GM20000 (cell line): ENCODE measurements around the gene HES3.

Experiments
- DNase-seq: peaks from one replicate; pipeline ENCODE4 v3.0.0; 2012; ENCODE audit warnings: low spot score
- TF ChIP-seq, protein P1 (sequence below): IDR thresholded peaks from 2 replicates; pipeline ENCODE4 v1.5.1; 2012; ENCODE audit warnings: mild to moderate bottlenecking, control low read depth; ENCODE audit errors: extremely low read depth, missing control alignments

The HES3 gene

DNA sequence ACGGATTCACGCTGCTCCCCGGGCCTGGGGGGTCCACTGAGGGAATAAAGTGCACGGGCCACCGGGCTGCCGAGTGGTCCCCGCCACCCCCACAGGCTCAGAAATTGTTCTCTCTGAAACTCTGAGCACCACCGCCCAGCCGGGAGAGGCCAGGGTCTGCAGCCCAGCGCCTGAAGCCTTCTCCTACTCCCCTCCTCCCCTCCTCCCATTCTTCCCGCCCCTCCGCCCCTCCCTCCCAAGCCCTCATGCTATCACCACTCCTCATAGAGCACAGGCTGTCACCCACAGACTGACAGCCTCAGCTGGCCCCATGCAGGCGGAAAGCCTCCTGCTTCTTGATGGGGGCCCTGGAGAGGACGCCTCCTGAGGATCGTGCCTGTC is 17.6 kb downstream of the HES3 start:
- TF ChIP-seq, protein P1, sequence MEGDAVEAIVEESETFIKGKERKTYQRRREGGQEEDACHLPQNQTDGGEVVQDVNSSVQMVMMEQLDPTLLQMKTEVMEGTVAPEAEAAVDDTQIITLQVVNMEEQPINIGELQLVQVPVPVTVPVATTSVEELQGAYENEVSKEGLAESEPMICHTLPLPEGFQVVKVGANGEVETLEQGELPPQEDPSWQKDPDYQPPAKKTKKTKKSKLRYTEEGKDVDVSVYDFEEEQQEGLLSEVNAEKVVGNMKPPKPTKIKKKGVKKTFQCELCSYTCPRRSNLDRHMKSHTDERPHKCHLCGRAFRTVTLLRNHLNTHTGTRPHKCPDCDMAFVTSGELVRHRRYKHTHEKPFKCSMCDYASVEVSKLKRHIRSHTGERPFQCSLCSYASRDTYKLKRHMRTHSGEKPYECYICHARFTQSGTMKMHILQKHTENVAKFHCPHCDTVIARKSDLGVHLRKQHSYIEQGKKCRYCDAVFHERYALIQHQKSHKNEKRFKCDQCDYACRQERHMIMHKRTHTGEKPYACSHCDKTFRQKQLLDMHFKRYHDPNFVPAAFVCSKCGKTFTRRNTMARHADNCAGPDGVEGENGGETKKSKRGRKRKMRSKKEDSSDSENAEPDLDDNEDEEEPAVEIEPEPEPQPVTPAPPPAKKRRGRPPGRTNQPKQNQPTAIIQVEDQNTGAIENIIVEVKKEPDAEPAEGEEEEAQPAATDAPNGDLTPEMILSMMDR, result no peak
- DNase-seq, result no peak

- TF ChIP-seq, protein P1, result no peak
- DNase-seq, result no peak
These were observed 18.8 kb downstream of the HES3 start for GRCh38 chr1:6262555-6263420.

DNA sequence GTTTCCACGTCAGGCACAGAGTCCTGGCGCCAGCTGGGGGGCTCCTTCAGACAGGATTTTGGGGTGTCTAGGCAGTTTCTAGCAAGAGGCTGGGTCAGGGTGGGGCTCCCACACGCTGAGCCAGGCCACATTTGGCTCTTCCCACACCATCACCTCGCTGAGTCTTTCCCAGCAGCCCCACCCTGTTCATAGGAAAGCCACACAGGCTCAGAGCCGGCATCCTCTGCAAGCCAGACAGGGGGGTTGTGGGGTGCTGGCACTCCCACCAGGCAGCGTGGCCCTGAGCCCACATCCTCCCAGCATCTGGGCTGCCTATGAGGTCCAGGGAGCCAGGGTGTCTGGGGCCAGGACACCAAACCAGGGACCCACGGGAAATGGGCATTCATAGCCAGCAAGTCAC is 19.7 kb downstream of the HES3 start:
- DNase-seq, result no peak
- TF ChIP-seq, protein P1, result no peak

GRCh38 chr1:6265151-6265550 is 21.2 kb downstream of the HES3 start:
- TF ChIP-seq, protein P1, result no peak
- no peak for DNase-seq

GRCh38 chr1:6266641-6267040 is 22.7 kb downstream of the HES3 start:
- no peak for DNase-seq
- TF ChIP-seq, protein P1, result no peak

DNA sequence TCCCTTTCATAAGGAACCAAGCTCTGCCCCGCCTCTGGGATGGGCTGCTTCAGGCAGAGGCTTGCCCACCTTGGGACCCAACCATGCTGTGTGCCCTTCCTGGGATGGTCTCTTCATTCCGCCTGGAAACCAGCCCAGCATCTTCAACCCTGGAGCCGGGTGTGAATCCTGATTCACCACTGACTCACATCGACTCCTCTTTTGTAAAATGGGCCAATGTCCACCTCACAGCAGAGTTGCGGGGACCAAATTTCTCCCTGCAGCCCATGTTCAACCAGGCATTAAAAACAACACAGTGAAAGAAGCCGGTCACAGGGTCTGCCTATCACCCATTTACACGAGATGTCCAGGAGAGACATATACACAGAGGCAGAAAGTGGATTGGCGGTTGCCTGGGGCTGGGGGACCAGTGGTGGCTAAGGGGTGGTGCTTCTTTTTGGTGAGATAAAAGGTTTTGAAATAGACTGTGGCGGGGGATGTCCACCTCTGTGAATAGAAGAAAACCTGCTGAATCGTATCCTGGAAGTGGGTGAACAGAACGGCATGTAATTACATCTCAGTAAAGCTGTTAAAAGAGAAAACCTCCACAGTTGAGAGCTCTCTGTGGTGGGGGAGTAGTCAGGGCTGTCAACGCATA is 23.8 kb downstream of the HES3 start:
- no peak for DNase-seq
- TF ChIP-seq, protein P1, result no peak

DNA sequence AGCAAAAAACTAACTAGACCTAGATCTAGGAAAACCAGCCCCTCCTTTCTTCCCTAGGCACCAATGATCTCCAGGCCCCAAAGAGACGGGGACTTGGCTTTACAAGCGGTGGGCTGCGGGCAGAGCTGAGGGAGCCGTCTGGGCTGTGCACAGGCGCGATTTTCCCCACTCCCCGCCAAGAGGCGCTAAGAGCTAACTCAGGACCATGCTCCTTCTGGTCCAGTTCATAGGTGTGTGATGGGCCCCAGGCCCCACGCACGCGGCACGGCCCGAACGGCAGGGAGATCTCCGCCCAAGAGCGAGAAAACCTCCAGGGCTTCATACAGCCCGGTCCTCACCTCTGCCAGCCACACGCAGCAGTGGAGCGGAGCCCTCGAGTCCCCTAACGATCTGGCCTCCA is 24.4 kb downstream of the HES3 start:
- TF ChIP-seq, protein P1, result no peak
- DNase-seq, result no peak
